Mesendoderm (in vitro differentiated cells): Measurements from ENCODE around the gene WIPF3. TPM values are rescaled to one million over a fixed set of nuclear protein-coding genes. Genes with fewer than 3 reads are reported as not detected.
"Not testable (repeated sequence)": the region's sequence is repeated elsewhere in the genome, so short reads cannot be mapped to it uniquely, and the experiment has no call there.

Experiments used
- DNase-seq: peaks from one replicate; pipeline ENCODE4 v3.0.0; 2013
- H2AK5ac ChIP-seq: 2 replicates; pipeline ENCODE4 v1.6.1; 2013; ENCODE audit warnings: low read length, inconsistent platforms
- H2BK120ac ChIP-seq: 2 replicates; pipeline ENCODE4 v1.6.1; 2013; ENCODE audit warnings: low read depth, mild to moderate bottlenecking, low read length, moderate library complexity, mixed read lengths
- H2BK15ac ChIP-seq: replicated peaks from 2 replicates; pipeline ENCODE4 v1.6.1; 2013; ENCODE audit warnings: low read depth, mild to moderate bottlenecking, moderate library complexity
- H2BK5ac ChIP-seq: 2 replicates; pipeline ENCODE4 v1.6.1; 2013; ENCODE audit warnings: low read length, inconsistent platforms
- H3K18ac ChIP-seq: 2 replicates; pipeline ENCODE4 v1.6.1; 2013; ENCODE audit warnings: mild to moderate bottlenecking, low read length, mixed read lengths
- H3K23ac ChIP-seq: one replicate; pipeline ENCODE4 v1.6.1; 2013; ENCODE audit warnings: low read length
- H3K27ac ChIP-seq: 2 replicates; pipeline ENCODE4 v1.5.1; 2013; ENCODE audit warnings: low read depth, mild to moderate bottlenecking, inconsistent platforms, low read length, moderate library complexity
- H3K27me3 ChIP-seq: 2 replicates; pipeline ENCODE4 v1.6.1; 2013; ENCODE audit warnings: low read length, control low read depth, mild to moderate bottlenecking, inconsistent platforms; ENCODE audit not compliant: insufficient read depth, poor library complexity
- H3K36me3 ChIP-seq: 2 replicates; pipeline ENCODE4 v1.6.1; 2013; ENCODE audit warnings: low read length, inconsistent platforms; ENCODE audit not compliant: control insufficient read depth, insufficient read depth
- H3K4ac ChIP-seq: one replicate; pipeline ENCODE4 v1.6.1; 2013; ENCODE audit warnings: low read depth, mild to moderate bottlenecking, low read length, moderate library complexity
- H3K4me1 ChIP-seq: 2 replicates; pipeline ENCODE4 v1.6.1; 2013; ENCODE audit warnings: low read depth, low read length, inconsistent platforms; ENCODE audit not compliant: control insufficient read depth
- H3K4me2 ChIP-seq: 2 replicates; pipeline ENCODE4 v1.6.1; 2013; ENCODE audit warnings: low read length
- H3K4me3 ChIP-seq: 2 replicates; pipeline ENCODE4 v1.5.1; 2013; ENCODE audit warnings: mild to moderate bottlenecking, low read length
- H3K56ac ChIP-seq: one replicate; pipeline ENCODE4 v1.6.1; 2013; ENCODE audit warnings: low read length
- H3K79me1 ChIP-seq: 2 replicates; pipeline ENCODE4 v1.6.1; 2013; ENCODE audit warnings: low read length, inconsistent platforms
- H3K79me2 ChIP-seq: 2 replicates; pipeline ENCODE4 v1.6.1; 2013; ENCODE audit warnings: mild to moderate bottlenecking, low read length; ENCODE audit not compliant: control insufficient read depth, insufficient read depth
- H3K9ac ChIP-seq: 2 replicates; pipeline ENCODE4 v1.6.1; 2013; ENCODE audit warnings: low read length, inconsistent platforms
- H4K5ac ChIP-seq: one replicate; pipeline ENCODE4 v1.6.1; 2013; ENCODE audit warnings: low read length
- H4K8ac ChIP-seq: one replicate; pipeline ENCODE4 v1.6.1; 2013; ENCODE audit warnings: low read depth, mild to moderate bottlenecking, control low read depth, low read length, moderate library complexity
- WGBS: extraction: QIAGEN DNeasy Blood & Tissue Kit; methylation state at CpG from one replicate; pipeline ENCODE4 v1.1.7; 2013; ENCODE audit warnings: low lambda C conversion rate, missing lambda C conversion rate; ENCODE audit not compliant: insufficient coverage; ENCODE audit errors: extremely low coverage; 5-methylcytosine and 5-hydroxymethylcytosine counted together
- small RNA-seq: library from polyadenylated mRNA; stranded (forward); fragments of <200 nt; extraction: miRNeasy Mini kit (QIAGEN cat#:217004); gene quantifications from one replicate; pipeline ENCODE3, GENCODE V24; 2013; ENCODE audit not compliant: insufficient read depth

WIPF3 gene

DNA sequence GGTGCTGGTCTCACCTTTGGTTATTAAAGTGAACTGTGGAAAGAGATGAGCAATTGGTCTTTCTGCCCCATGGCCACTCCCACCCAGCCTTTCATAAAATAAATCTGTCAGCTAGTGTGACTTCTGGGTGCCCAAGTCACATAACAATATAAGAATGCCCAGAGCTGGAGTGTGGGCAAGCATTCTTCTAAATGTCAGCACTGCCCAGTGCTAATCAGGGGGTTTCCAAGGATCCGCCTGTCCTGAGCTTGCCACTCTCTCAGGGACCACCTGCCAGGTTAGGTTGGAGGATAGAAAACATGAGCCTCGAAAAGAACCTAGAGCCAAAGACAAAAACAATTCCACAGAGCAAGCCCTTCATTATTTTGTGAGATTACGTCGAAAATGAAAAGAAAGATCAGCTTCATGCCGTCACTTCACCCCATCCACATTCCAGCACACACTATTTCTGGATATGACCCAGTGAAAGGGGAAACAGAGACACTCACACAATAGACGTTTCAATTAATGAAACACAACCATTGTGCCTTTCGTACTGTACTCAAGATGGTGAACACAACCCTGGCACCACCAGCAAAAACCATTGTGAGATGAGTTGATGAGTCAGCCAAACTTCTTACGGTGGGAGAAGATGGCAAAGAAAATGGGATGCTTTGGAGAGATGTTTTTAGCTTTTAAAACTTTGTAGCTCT, 152.5 kb downstream of the WIPF3 start:
- no peaks in the 10 kb centered on the region for H3K27me3 ChIP-seq
- no peak overlapping the region for H3K4me3 ChIP-seq
- no peaks in the 10 kb centered on the region for H3K4me1 ChIP-seq
- no CpG with 5 or more reads among the region's 8 CpGs for WGBS
- H4K5ac ChIP-seq = no peak overlapping the region
- no peak overlapping the region for H3K4me2 ChIP-seq
- H2BK5ac ChIP-seq = no peak overlapping the region
- no peak overlapping the region for H3K4ac ChIP-seq
- no peak overlapping the region for H4K8ac ChIP-seq
- H3K79me2 ChIP-seq = no peaks in the 10 kb centered on the region
- no peak overlapping the region for H2AK5ac ChIP-seq
- H3K36me3 ChIP-seq = peaks cover 1% of the 10 kb centered on the region
- no peak overlapping the region for H2BK15ac ChIP-seq
- no peak overlapping the region for H2BK120ac ChIP-seq
- H3K79me1 ChIP-seq = peaks cover 6% of the 10 kb centered on the region
- no peak overlapping the region for H3K18ac ChIP-seq
- no peak overlapping the region for H3K9ac ChIP-seq
- H3K27ac ChIP-seq = no peak overlapping the region
- no peak for DNase-seq
- no peak overlapping the region for H3K23ac ChIP-seq
- H3K56ac ChIP-seq = no peak overlapping the region

DNA sequence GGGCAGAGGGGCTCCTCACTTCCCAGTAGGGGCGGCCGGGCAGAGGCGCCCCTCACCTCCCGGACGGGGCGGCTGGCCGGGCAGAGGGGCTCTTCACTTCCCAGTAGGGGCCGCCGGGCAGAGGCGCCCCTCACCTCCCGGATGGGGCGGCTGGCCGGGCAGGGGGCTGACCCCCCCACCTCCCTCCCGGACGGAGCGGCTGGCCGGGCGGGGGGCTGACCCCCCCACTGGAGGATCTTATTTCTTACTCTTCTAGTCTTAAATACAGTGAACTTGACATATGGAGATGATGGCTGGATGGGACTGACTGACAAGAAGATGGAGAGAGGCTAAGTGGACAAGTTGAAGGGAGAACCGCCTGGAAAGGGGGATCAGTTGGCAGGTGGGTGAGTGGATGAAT, 155.3 kb downstream of the WIPF3 start:
- H3K4ac ChIP-seq, H4K8ac ChIP-seq, H3K4me2 ChIP-seq, H3K36me3 ChIP-seq, H3K79me1 ChIP-seq, DNase-seq, H2BK5ac ChIP-seq, H3K9ac ChIP-seq, H3K56ac ChIP-seq, H3K4me1 ChIP-seq, H3K27me3 ChIP-seq, H3K23ac ChIP-seq, H2BK120ac ChIP-seq, H3K27ac ChIP-seq, H2BK15ac ChIP-seq, H3K79me2 ChIP-seq, H2AK5ac ChIP-seq, H3K18ac ChIP-seq, H3K4me3 ChIP-seq, H4K5ac ChIP-seq: not testable (repeated sequence)
- WGBS = no CpG with 5 or more reads among the region's 19 CpGs

DNA sequence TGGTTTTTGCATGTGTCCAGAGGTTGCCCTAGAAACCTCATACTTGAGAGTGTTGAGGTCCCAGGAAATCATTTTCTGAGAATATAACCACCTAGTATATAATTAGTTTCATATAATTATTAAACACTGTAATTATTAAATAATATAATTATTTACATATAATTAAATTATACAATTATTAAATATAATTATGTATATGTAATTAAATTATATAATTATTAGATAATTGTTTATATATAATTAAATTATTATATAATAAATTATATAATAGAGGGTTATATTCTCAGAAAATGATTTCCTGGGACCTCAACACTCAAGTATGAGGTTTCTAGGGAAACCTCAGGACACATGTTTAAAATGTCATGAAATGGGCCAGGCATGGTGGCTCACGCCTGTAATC, 155.7 kb downstream of the WIPF3 start:
- no peak overlapping the region for H3K9ac ChIP-seq
- H4K5ac ChIP-seq = no peak overlapping the region
- H2AK5ac ChIP-seq = no peak overlapping the region
- DNase-seq = no peak
- H3K27ac ChIP-seq = no peak overlapping the region
- H2BK15ac ChIP-seq = no peak overlapping the region
- H3K18ac ChIP-seq = no peak overlapping the region
- H2BK5ac ChIP-seq = no peak overlapping the region
- H3K23ac ChIP-seq = no peak overlapping the region
- H3K4me3 ChIP-seq = no peak overlapping the region
- no peak overlapping the region for H2BK120ac ChIP-seq
- H3K27me3 ChIP-seq = no peaks in the 10 kb centered on the region
- H3K36me3 ChIP-seq = no peaks in the 10 kb centered on the region
- no peaks in the 10 kb centered on the region for H3K4me1 ChIP-seq
- no peak overlapping the region for H3K4me2 ChIP-seq
- no peak overlapping the region for H3K56ac ChIP-seq
- H4K8ac ChIP-seq = no peak overlapping the region
- H3K79me1 ChIP-seq = peaks cover 4% of the 10 kb centered on the region
- H3K4ac ChIP-seq = no peak overlapping the region
- no peaks in the 10 kb centered on the region for H3K79me2 ChIP-seq
- no CpG with 5 or more reads among the region's 1 CpG for WGBS

DNA sequence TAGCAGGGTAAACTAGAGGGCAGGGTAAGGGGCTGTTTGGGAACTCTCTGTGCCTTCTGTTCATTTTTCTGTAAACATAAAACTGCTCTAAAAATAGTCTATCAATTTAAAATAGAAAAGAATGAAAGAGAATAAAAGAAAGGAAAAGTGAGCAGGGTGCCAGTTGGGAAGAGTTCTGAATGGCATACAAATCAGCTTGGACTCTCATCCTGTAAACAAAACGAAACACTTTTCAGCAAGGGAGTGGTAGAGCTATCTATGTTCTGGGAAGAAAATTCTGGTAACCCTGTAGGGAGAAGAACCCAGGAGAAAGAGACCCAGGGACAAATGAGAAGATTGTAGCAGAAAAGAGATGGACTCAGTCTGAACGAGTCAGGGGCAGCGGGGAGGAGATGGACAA, 158.7 kb downstream of the WIPF3 start:
- Histone ChIP-seq H2BK120ac (no peak overlapping the region), H3K79me1 (peaks cover 7% of the 10 kb centered on the region), H3K27me3 (no peaks in the 10 kb centered on the region), H3K79me2 (peaks cover 2% of the 10 kb centered on the region), H3K18ac (no peak overlapping the region), H4K5ac (no peak overlapping the region), H3K4me1 (no peaks in the 10 kb centered on the region), H2AK5ac (no peak overlapping the region), H3K9ac (no peak overlapping the region), H3K4me2 (no peak overlapping the region), H3K27ac (no peak overlapping the region), H3K4me3 (no peak overlapping the region), H4K8ac (no peak overlapping the region), H2BK5ac (no peak overlapping the region), H3K56ac (no peak overlapping the region), H3K4ac (no peak overlapping the region), H3K23ac (no peak overlapping the region), H2BK15ac (no peak overlapping the region), H3K36me3 (no peaks in the 10 kb centered on the region)
- WGBS = no CpG with 5 or more reads among the region's 3 CpGs
- DNase-seq = no peak

Small RNAs within 50 kb of the gene (small RNA-seq; reads per million reads assigned to genes)
- gene RF01210 = not detected
